K562 (cell line): Measurements from ENCODE around the gene TSPAN11. TPM values are rescaled to one million over a fixed set of nuclear protein-coding genes. Genes with fewer than 3 reads are reported as not detected.

Experiments used
- ATAC-seq: fragments of 200-7000 bp; cut with Tn5 transposase; 3 replicates; pipeline ENCODE4 v1.9.1; 2020; ENCODE audit warnings: moderate library complexity
- Bru-seq: library from RNA; stranded (reverse); fragments of 400-500 nt; gene quantifications from one replicate; lab custom pipeline; 2021; lab: Mats Ljungman, UMichigan
- BruChase-seq, 2 experiments: library from RNA; stranded (reverse); fragments of 400-500 nt; gene quantifications; one replicate each; lab custom pipeline; 2021; lab: Mats Ljungman, UMichigan
- BruUV-seq: library from RNA; stranded (reverse); fragments of 400-500 nt; replicated peaks from 2 replicates; lab custom pipeline; 2021; lab: Mats Ljungman, UMichigan
- CTCF ChIA-PET: fragments of 300-600 bp; formaldehyde crosslinking; extraction: SDS; loops from one replicate; lab custom pipeline; 2021; ENCODE audit warnings: low intra/inter-chr PET ratio; lab: Yijun Ruan, JAX
- POLR2A ChIA-PET: fragments of 300-600, 350-650 bp; sonication (Branson Sonifier 250); formaldehyde crosslinking; extraction: SDS; loops from one replicate; lab custom pipeline; 2021; ENCODE audit warnings: antibody characterized with exemption, inconsistent platforms; lab: Yijun Ruan, JAX
- DNase-seq, 4 experiments: peaks; one replicate each; pipeline versions ENCODE4 v3.0.0 to v3.0.0-alpha.2; 2011 to 2018; ENCODE audit warnings: low spot score in 3 of 4, mixed read lengths in 3 of 4; ENCODE audit errors: extremely low read depth in 1 of 4
- FAIRE-seq: peaks from 2 replicates; lab custom pipeline; 2011; peaks lifted over from hg19 to GRCh38; lab: Jason Lieb, UNC
- H2AFZ ChIP-seq: 2 replicates; pipeline ENCODE4 v1.6.0; 2011; ENCODE audit warnings: low read depth, low read length, control low read depth, inconsistent platforms
- H3K27ac ChIP-seq: fragments of 200-600 bp; 3 replicates; pipeline ENCODE4 v1.8.0; 2011; ENCODE audit warnings: low read depth, mild to moderate bottlenecking, control low read depth, inconsistent platforms, low read length, moderate library complexity, mixed read lengths; ENCODE audit errors: extremely low read depth
- H3K27me3 ChIP-seq, 2 experiments: fragments of 300-600 bp in 1 of 2; 2 replicates in 1 of 2; 3 replicates in 1 of 2; pipeline versions ENCODE4 v1.6.0 to v1.8.0; 2011; ENCODE audit warnings: inconsistent platforms in 2 of 2, low read length in 2 of 2, mild to moderate bottlenecking in 1 of 2, mixed read lengths in 1 of 2, moderate library complexity in 1 of 2; ENCODE audit not compliant: control insufficient read depth in 2 of 2, insufficient read depth in 2 of 2
- H3K36me3 ChIP-seq: fragments of 300-600 bp; 3 replicates; pipeline ENCODE4 v1.8.0; 2011; ENCODE audit warnings: mild to moderate bottlenecking, low read length, inconsistent platforms; ENCODE audit not compliant: control insufficient read depth, insufficient read depth
- H3K4me1 ChIP-seq, 2 experiments: fragments of 200-600 bp in 1 of 2; replicated peaks in 1 of 2; 2 replicates in 1 of 2; 3 replicates in 1 of 2; pipeline versions ENCODE4 v1.5.1 to v1.8.0; 2011; ENCODE audit warnings: inconsistent platforms in 2 of 2, low read length in 2 of 2, mild to moderate bottlenecking in 1 of 2, mixed read lengths in 1 of 2, moderate library complexity in 1 of 2; ENCODE audit not compliant: control insufficient read depth in 2 of 2, insufficient read depth in 2 of 2
- H3K4me2 ChIP-seq: 2 replicates; pipeline ENCODE4 v1.6.1; 2011; ENCODE audit warnings: low read length, control low read depth, inconsistent platforms, mixed read lengths; ENCODE audit not compliant: insufficient read depth
- H3K4me3 ChIP-seq: fragments of 200-600 bp; sonication (generic), shearing (Covaris generic); 2 replicates; pipeline ENCODE4 v1.5.1; 2016; ENCODE audit warnings: control low read depth, inconsistent platforms
- H3K79me2 ChIP-seq: fragments of 200-600 bp; 3 replicates; pipeline ENCODE4 v1.8.0; 2011; ENCODE audit warnings: low read length, inconsistent platforms; ENCODE audit not compliant: control insufficient read depth, insufficient read depth
- H3K9ac ChIP-seq, 2 experiments: 2 replicates each; pipeline versions ENCODE4 v1.6.0 to v1.6.1; 2011; ENCODE audit warnings: low read depth in 2 of 2, low read length in 2 of 2, control low read depth in 1 of 2, inconsistent platforms in 1 of 2, mild to moderate bottlenecking in 1 of 2, mixed read lengths in 1 of 2; ENCODE audit not compliant: insufficient read depth in 1 of 2
- H3K9me1 ChIP-seq: one replicate; pipeline ENCODE4 v1.6.0; 2011; ENCODE audit warnings: inconsistent platforms, mild to moderate bottlenecking, low read length, moderate library complexity; ENCODE audit not compliant: control insufficient read depth, insufficient read depth
- H3K9me3 ChIP-seq: replicated peaks from 2 replicates; pipeline ENCODE4 v1.5.1; 2011; ENCODE audit warnings: low read depth, low read length, inconsistent platforms; ENCODE audit not compliant: control insufficient read depth, insufficient read depth
- H4K20me1 ChIP-seq: replicated peaks from 2 replicates; pipeline ENCODE4 v1.6.1; 2011; ENCODE audit warnings: low read length, inconsistent platforms, mixed read lengths; ENCODE audit not compliant: control insufficient read depth, insufficient read depth
- BRCA1 ChIP-seq, 2 experiments: fragments of 450-650 bp in 1 of 2; sonication (generic) in 1 of 2; formaldehyde crosslinking in 1 of 2; IDR thresholded peaks; 2 replicates each; pipeline versions ENCODE4 v1.5.0 to v1.6.1; 2017 to 2020; ENCODE audit warnings: mild to moderate bottlenecking in 1 of 2, missing genetic modification reagents in 1 of 2
- NCOA6 ChIP-seq: fragments of 450-650 bp; IDR thresholded peaks from 2 replicates; pipeline ENCODE4 v1.6.1; 2017; ENCODE audit warnings: mild to moderate bottlenecking
- WGBS: fragments of 100-300 bp; shearing (Covaris generic); methylation state at CpG from one replicate; pipeline ENCODE4 v1.1.6; 2016; ENCODE audit warnings: low coverage, mixed read lengths; ENCODE audit not compliant: insufficient coverage; ENCODE audit errors: missing lambda C conversion rate; 5-methylcytosine and 5-hydroxymethylcytosine counted together
- in situ Hi-C: fragments of 300-500 bp; cut with MboI; formaldehyde crosslinking; loops from 4 replicates; pipeline ENCODE4 v1.15.0; 2018; ENCODE audit warnings: inconsistent platforms, mixed read lengths
- intact Hi-C: fragments of 100-400 bp; cut with micrococcal nuclease; formaldehyde crosslinking; loops from 2 replicates; pipeline ENCODE4 v1.14.2; 2022
- long read RNA-seq, 3 experiments: library from polyadenylated mRNA in 2 of 3; library from RNA in 1 of 3; unstranded in 2 of 3; stranded (forward) in 1 of 3; transcript quantifications; one replicate each; pipeline ENCODE4 v2.0.0, GENCODE V29; 2019 to 2022
- polyA minus RNA-seq, 3 experiments: library from RNA; depleted of rRNA, polyadenylated mRNA; stranded (reverse); fragments of >200 nt; gene quantifications; 2 replicates each; pipeline ENCODE4 v1.2.3, GENCODE V29; 2011
- polyA plus RNA-seq, 8 experiments: library from polyadenylated mRNA; depleted of rRNA in 4 of 8; stranded (reverse) in 5 of 8; unstranded in 3 of 8; fragments of >200 nt; fragmentation: Nextera tagmentation in 2 of 8; fragmentation: Illumina TruSeq in 1 of 8; extraction: Ambion mirVana in 2 of 8; extraction: Trizol in 1 of 8; gene quantifications; 2 replicates each; pipeline versions ENCODE4 v1.2.1 to v1.2.3, GENCODE V29; 2011 to 2014; ENCODE audit warnings: inconsistent platforms in 1 of 8, missing spikeins in 1 of 8
- total RNA-seq, 7 experiments: library from RNA; depleted of rRNA in 6 of 7; stranded (reverse); fragments of >200 nt in 6 of 7; fragmentation: Illumina TruSeq in 2 of 7; extraction: Trizol in 2 of 7; gene quantifications; 2 replicates each; pipeline versions ENCODE4 v1.2.1 to v1.2.3, GENCODE V29; 2011 to 2021; ENCODE audit warnings: low replicate concordance in 1 of 7

The TSPAN11 gene
- not detected in 2 replicates for total RNA-seq (2011; cell fraction: chromatin; rRNA removed; ENCODE audit: low replicate concordance)
- not detected in 2 replicates for total RNA-seq (2011; cell fraction: nucleolus; rRNA removed)
- total RNA-seq (2011; cell fraction: nucleoplasm; rRNA removed): not detected in 2 replicates
- total RNA-seq (2014; rRNA removed) (not detected in 2 replicates), total RNA-seq (2014; rRNA removed; fragmentation: Illumina TruSeq; extraction: Trizol) (not detected in 2 replicates), total RNA-seq (2015; rRNA removed; fragmentation: Illumina TruSeq; extraction: Trizol) (not detected in 2 replicates), total RNA-seq (2021) (not detected in 2 replicates), polyA plus RNA-seq (2011; rRNA removed) (not detected in 2 replicates), polyA plus RNA-seq (2014; fragmentation: Illumina TruSeq; extraction: Trizol) (not detected in 2 replicates), polyA plus RNA-seq (2014; fragmentation: Nextera tagmentation; extraction: Ambion mirVana) (not detected), polyA plus RNA-seq (2014; rRNA removed) (not detected in 2 replicates), polyA minus RNA-seq (2011; rRNA and poly(A)+ RNA removed) (not detected in 2 replicates), Bru-seq, nascent RNA (not detected), BruChase-seq, experiment 1, labeled RNA remaining after a 2-hour chase (percentile 1 among the genes with signal in this experiment), BruChase-seq, experiment 2, labeled RNA remaining after a 6-hour chase (percentile 2 among the genes with signal in this experiment)
- not detected in 2 replicates for polyA plus RNA-seq (2011; cell fraction: cytosol; rRNA removed)
- not detected in 2 replicates for polyA plus RNA-seq (2011; cell fraction: nucleus; rRNA removed)
- polyA plus RNA-seq (2012): not detected in 2 replicates
- polyA minus RNA-seq (2011; cell fraction: cytosol; rRNA and poly(A)+ RNA removed): not detected in 2 replicates
- not detected in 2 replicates for polyA minus RNA-seq (2011; cell fraction: nucleus; rRNA and poly(A)+ RNA removed)
- long read RNA-seq, experiment 1: 0 reads
- long read RNA-seq, experiment 2: 0 reads
- long read RNA-seq, experiment 3: 0 reads

GRCh38 chr12:30926243-30927221 is at the start of gene TSPAN11:
TSPAN11 (plus strand) TSS chr12:30926748; CDS start chr12:30953992, 27,244 bp downstream.
- no TSS peak for BruUV-seq
- CTCF ChIA-PET: no interaction called here
- no peak within 1 kb of the TSS for H2AFZ ChIP-seq
- DNase-seq (no peak), FAIRE-seq (no peak), ATAC-seq (no peak)
- H3K27ac ChIP-seq: no peak within 1 kb of the TSS
- no peak within 1 kb of the TSS for H3K4me3 ChIP-seq
- no peaks in the 10 kb centered on the region for H3K4me1 ChIP-seq
- in situ Hi-C loops: no loop called here
- H3K9me1 ChIP-seq: no peaks in the 10 kb centered on the region
- no peaks in the 10 kb centered on the region for H3K36me3 ChIP-seq
- intact Hi-C loops: no loop called here
- WGBS: 11% methylated on average over 49 of the region's 78 CpGs
- H3K9ac ChIP-seq: no peak within 1 kb of the TSS
- no peaks in the 10 kb centered on the region for H4K20me1 ChIP-seq
- H3K79me2 ChIP-seq: no peaks in the 10 kb centered on the region
- POLR2A ChIA-PET: interaction anchor here (0.6 to 0.7 kb wide), 2 partner anchors 8 to 19 kb away, joined by 3 read pairs; no protein-coding TSS in a partner anchor
- no peaks in the 10 kb centered on the region for H3K9me3 ChIP-seq
- peaks cover 39 to 60% of the 10 kb centered on the region in 2 experiments; a peak in 4 of 5 replicates for H3K27me3 ChIP-seq
- no peak within 1 kb of the TSS for H3K4me2 ChIP-seq
- TF ChIP-seq NCOA6 (no peak), BRCA1 (IDR thresholded peaks at IDR 0.05) (no peak), BRCA1 (CRISPR knock-in tag; IDR thresholded peaks at IDR 0.05) (no peak)
- TF ChIP-seq, all 486 proteins: peak for 0
